HL-60 (cell line): ENCODE measurements around the gene KRR1.
"Not testable (repeated sequence)": the region's sequence is repeated elsewhere in the genome, so short reads cannot be mapped to it uniquely, and the experiment has no call there.

ENCODE experiments used
- DNase-seq, 2 experiments: peaks; one replicate each; pipeline ENCODE4 v3.0.0-alpha.2; 2010 to 2020; ENCODE audit warnings: low read depth in 1 of 2, low spot score in 1 of 2
- H3K27ac ChIP-seq: fragments of 250-450 bp; sonication (Bioruptor Pico); replicated peaks from 2 replicates; pipeline ENCODE4 v1.5.1; 2020; ENCODE audit warnings: mild to moderate bottlenecking, moderate library complexity
- H3K27me3 ChIP-seq: fragments of 250-450 bp; sonication (Bioruptor Pico); 2 replicates; pipeline ENCODE4 v1.5.1; 2021; ENCODE audit warnings: mild to moderate bottlenecking, moderate library complexity; ENCODE audit not compliant: insufficient read depth, poor library complexity, severe bottlenecking
- H3K4me3 ChIP-seq: replicated peaks from 2 replicates; pipeline ENCODE4 v1.5.1; 2011; ENCODE audit warnings: mild to moderate bottlenecking, control low read depth, low read length; ENCODE audit not compliant: insufficient read depth
- CTCF ChIP-seq: IDR thresholded peaks from one replicate; pipeline ENCODE4 v1.5.1; 2011; ENCODE audit warnings: low read length, control low read depth, inconsistent platforms; ENCODE audit not compliant: insufficient read depth
- GABPA ChIP-seq: IDR thresholded peaks from 2 replicates; pipeline ENCODE4 v1.6.1; 2012; ENCODE audit warnings: low read depth
- POLR2AphosphoS5 ChIP-seq: IDR thresholded peaks from 2 replicates; pipeline ENCODE4 v1.6.1; 2012; ENCODE audit warnings: low read depth
- REST ChIP-seq: IDR thresholded peaks from 2 replicates; pipeline ENCODE4 v1.6.1; 2012; ENCODE audit warnings: low read depth; ENCODE audit not compliant: insufficient replicate concordance
- SPI1 ChIP-seq: IDR thresholded peaks from 2 replicates; pipeline ENCODE4 v1.6.1; 2012; ENCODE audit warnings: low read depth, mild to moderate bottlenecking, borderline replicate concordance

The KRR1 gene

GRCh38 chr12:75445137-75445507 is 66.3 kb downstream of the KRR1 start:
- DNase-seq, H3K4me3 ChIP-seq: not testable (repeated sequence)

GRCh38 chr12:75444429-75445136 is 66.8 kb downstream of the KRR1 start:
- Histone ChIP-seq H3K4me3 (no peak overlapping the region), H3K27me3 (no peaks in the 10 kb centered on the region), H3K27ac (no peak overlapping the region)
- no peak for DNase-seq
- TF ChIP-seq REST, result no peak
- no peak for TF ChIP-seq GABPA
- no peak for TF ChIP-seq CTCF
- no peak for TF ChIP-seq SPI1
- no peak for TF ChIP-seq POLR2AphosphoS5

More at GRCh38 chr12:75445137-75445507, 66.3 kb downstream of the KRR1 start:
- TF ChIP-seq SPI1, result peak; percentile 76; the same call in 1 of the 2 replicates
- not testable (repeated sequence) for H3K27me3 ChIP-seq, H3K27ac ChIP-seq

- no peak overlapping the region for H3K4me3 ChIP-seq
- H3K27ac ChIP-seq, result no peak overlapping the region
- H3K27me3 ChIP-seq, result no peaks in the 10 kb centered on the region
- no peak for DNase-seq
- TF ChIP-seq CTCF (no peak), SPI1 (no peak), POLR2AphosphoS5 (no peak), GABPA (no peak), REST (no peak)
These were observed 67.7 kb downstream of the KRR1 start for GRCh38 chr12:75443709-75444108.

GRCh38 chr12:75442454-75442853 is 69.0 kb downstream of the KRR1 start:
- not testable (repeated sequence) for H3K4me3 ChIP-seq, H3K27me3 ChIP-seq, H3K27ac ChIP-seq, DNase-seq

- not testable (repeated sequence) for H3K27me3 ChIP-seq, DNase-seq, H3K4me3 ChIP-seq, H3K27ac ChIP-seq
These were observed 69.5 kb downstream of the KRR1 start for GRCh38 chr12:75441687-75442449.
